DMS153 treated with DMSO at 0.1 percent for 48 hours (cell line): Measurements from ENCODE around the gene ARHGAP33.

ENCODE experiments used
- DNase-seq: peaks from one replicate; lab custom pipeline; 2025; ENCODE audit not compliant: unreplicated experiment; lab: John Stamatoyannopoulos, UW

ARHGAP33 gene

GRCh38 chr19:35740108-35740422, 35.3 kb upstream of the ARHGAP33 start:
- DNase-seq = no peak

GRCh38 chr19:35740423-35741202, 34.8 kb upstream of the ARHGAP33 start:
- peak; percentile 95 for DNase-seq

GRCh38 chr19:35741203-35741515, 34.2 kb upstream of the ARHGAP33 start:
- DNase-seq = no peak

- no peak for DNase-seq
Observed at GRCh38 chr19:35742121-35742724, 33.1 kb upstream of the ARHGAP33 start, which contains the start of gene IGFLR1. Gene IGFLR1 (minus strand): TSS chr19:35742452. CDS start chr19:35741180, 1,272 bp downstream.

- no peak for DNase-seq
Observed at GRCh38 chr19:35743640-35744429, 31.5 kb upstream of the ARHGAP33 start.

GRCh38 chr19:35744430-35745327, 30.7 kb upstream of the ARHGAP33 start:
- DNase-seq = peak; percentile 87

GRCh38 chr19:35745328-35746086, 29.9 kb upstream of the ARHGAP33 start, which contains the start of the genes PSENEN and U2AF1L4:
Gene PSENEN (plus strand): TSS chr19:35745651. CDS start chr19:35745931, 280 bp downstream.
Gene U2AF1L4 (minus strand): TSS chr19:35745418. CDS start chr19:35745391, 27 bp downstream.
- DNase-seq = peak; percentile 97

GRCh38 chr19:35746087-35746462, 29.3 kb upstream of the ARHGAP33 start:
- DNase-seq = no peak

GRCh38 chr19:35746531-35746930, 28.8 kb upstream of the ARHGAP33 start:
- DNase-seq = no peak

- peak; percentile 89 for DNase-seq
Observed at GRCh38 chr19:35748106-35749020, 27.0 kb upstream of the ARHGAP33 start, which contains the start of gene LIN37. Gene LIN37 (plus strand): TSS chr19:35748576. CDS start chr19:35748725, 149 bp downstream.

GRCh38 chr19:35750167-35750566, 25.2 kb upstream of the ARHGAP33 start:
- DNase-seq = no peak

- DNase-seq = no peak
Observed at GRCh38 chr19:35751839-35752745, 23.3 kb upstream of the ARHGAP33 start.

GRCh38 chr19:35752746-35753350, 22.5 kb upstream of the ARHGAP33 start:
- DNase-seq = no peak

- DNase-seq = no peak
Observed at GRCh38 chr19:35753634-35754369, 21.6 kb upstream of the ARHGAP33 start.

GRCh38 chr19:35754370-35755130, 20.8 kb upstream of the ARHGAP33 start:
- DNase-seq = no peak

GRCh38 chr19:35755131-35755549, 20.2 kb upstream of the ARHGAP33 start:
- no peak for DNase-seq
